Ovary (tissue), 10 donors: ENCODE results near the gene ZNF334. TPM values are rescaled to one million over a fixed set of nuclear protein-coding genes. Genes with fewer than 3 reads are reported as not detected.

Experiments used
- DNase-seq, 5 donors: peaks; one replicate each; pipeline ENCODE4 v3.0.0-alpha.2; 2019 to 2020
- H3K27ac ChIP-seq, 2 donors: fragments of 200-600 bp; one replicate each; pipeline versions ENCODE4 v1.5.1 to v1.8.0; 2019 to 2022
- H3K27me3 ChIP-seq: fragments of 200-600 bp; one replicate; pipeline ENCODE4 v1.8.0; 2022
- H3K36me3 ChIP-seq: fragments of 200-600 bp; sonication (generic); one replicate; pipeline ENCODE4 v1.5.1; 2019
- H3K4me1 ChIP-seq: one replicate; pipeline ENCODE4 v1.8.1; 2013; ENCODE audit warnings: mild to moderate bottlenecking, moderate library complexity; ENCODE audit not compliant: insufficient read depth
- H3K4me3 ChIP-seq: fragments of 200-600 bp; sonication (generic); one replicate; pipeline ENCODE4 v1.5.1; 2017
- H3K9me3 ChIP-seq, 2 donors: fragments of 200-600 bp in 1 of 2; sonication (generic) in 1 of 2; one replicate each; pipeline versions ENCODE4 v1.5.1 to v1.8.1; 2013 to 2019; ENCODE audit warnings: mild to moderate bottlenecking in 1 of 2, moderate library complexity in 1 of 2
- CTCF ChIP-seq, 3 donors: fragments of 450-650 bp in 2 of 3; fragments of 200-600 bp in 1 of 3; IDR thresholded peaks; one replicate each; pipeline versions ENCODE4 v1.5.1 to v1.8.0; 2016 to 2022; ENCODE audit warnings: antibody characterized with exemption in 3 of 3, mild to moderate bottlenecking in 1 of 3
- EP300 ChIP-seq: sonication (generic); formaldehyde crosslinking; IDR thresholded peaks from one replicate; pipeline ENCODE4 v1.6.1; 2017; ENCODE audit warnings: antibody characterized with exemption
- POLR2A ChIP-seq: fragments of 450-650 bp; IDR thresholded peaks from one replicate; pipeline ENCODE4 v1.6.1; 2017; ENCODE audit warnings: antibody characterized with exemption, mild to moderate bottlenecking, moderate library complexity
- WGBS, 3 donors: extraction: QIAGEN DNeasy Blood & Tissue Kit in 1 of 3; methylation state at CpG; one replicate each; pipeline versions ENCODE4 v1.1.5 to v1.1.7; 2013 to 2017; 5-methylcytosine and 5-hydroxymethylcytosine counted together
- intact Hi-C, 4 donors: fragments of 100-400 bp; cut with DNase I; formaldehyde crosslinking; loops; one replicate each; pipeline versions ENCODE4 v1.11.0 to v1.15.1; 2022 to 2023
- long read RNA-seq, 3 donors: library from polyadenylated mRNA in 2 of 3; unstranded in 2 of 3; transcript quantifications; one replicate each; pipeline ENCODE4 v2.0.0 and lab custom pipeline, GENCODE V29; 2021 to 2026
- polyA plus RNA-seq, 2 donors: library from polyadenylated mRNA; stranded (reverse); fragments of 200-250 nt in 1 of 2; fragments of 350-450 nt in 1 of 2; fragmentation: Illumina TruSeq in 1 of 2; extraction: RNeasy Lipid Tissue Mini Kit (QIAGEN cat#74804) in 1 of 2; gene quantifications; one replicate each; pipeline ENCODE4 v1.2.3, GENCODE V29; 2013 to 2014
- total RNA-seq, 7 donors: library from RNA; depleted of rRNA in 2 of 7; stranded (reverse); fragments of >200 nt in 2 of 7; fragmentation: NEBNext Ultra II Directional in 3 of 7; extraction: Animal tissue kit (Norgen Biotek cat#: 25700) in 3 of 7; gene quantifications; one replicate each; pipeline versions ENCODE4 v1.1.0 to v1.2.4, GENCODE V29; 2016 to 2023
- donor health status: DM: no; HTN: no; CAD: no; lungs with moderate emphysema.
- donor health status: DM: no; HTN: no; CAD: no.
- donor health status: Bipolar disorder and iron deficiency.
- donor health status: DM: yes; HTN: yes; CAD: no.
- donor health status: DM: no; HTN: no; CAD: no.
- donor health status: DM: yes; HTN: yes; CAD: no.

ZNF334 gene
- 10 to 100 TPM in 6 of 7 donors, 1 to 10 TPM in 1; 9.9 to 16.1 (median 11.3) TPM for total RNA-seq
- 10 to 100 TPM in 1 of 2 donors, 1 to 10 TPM in 1; 5.5 to 10.7 TPM for polyA plus RNA-seq
- long read RNA-seq, donor 1, partial matches to known transcripts, result 1 of 12 reads
- long read RNA-seq, donor 1, other reads (novel, unspliced or antisense), result 9 of 12 reads
- long read RNA-seq, donor 2, partial matches to known transcripts, result 0 of 3 reads
- long read RNA-seq, donor 2, other reads (novel, unspliced or antisense), result 0 of 3 reads
- long read RNA-seq, donor 3, partial matches to known transcripts, result 1 of 6 reads
- long read RNA-seq, donor 3, other reads (novel, unspliced or antisense), result 5 of 6 reads

DNA sequence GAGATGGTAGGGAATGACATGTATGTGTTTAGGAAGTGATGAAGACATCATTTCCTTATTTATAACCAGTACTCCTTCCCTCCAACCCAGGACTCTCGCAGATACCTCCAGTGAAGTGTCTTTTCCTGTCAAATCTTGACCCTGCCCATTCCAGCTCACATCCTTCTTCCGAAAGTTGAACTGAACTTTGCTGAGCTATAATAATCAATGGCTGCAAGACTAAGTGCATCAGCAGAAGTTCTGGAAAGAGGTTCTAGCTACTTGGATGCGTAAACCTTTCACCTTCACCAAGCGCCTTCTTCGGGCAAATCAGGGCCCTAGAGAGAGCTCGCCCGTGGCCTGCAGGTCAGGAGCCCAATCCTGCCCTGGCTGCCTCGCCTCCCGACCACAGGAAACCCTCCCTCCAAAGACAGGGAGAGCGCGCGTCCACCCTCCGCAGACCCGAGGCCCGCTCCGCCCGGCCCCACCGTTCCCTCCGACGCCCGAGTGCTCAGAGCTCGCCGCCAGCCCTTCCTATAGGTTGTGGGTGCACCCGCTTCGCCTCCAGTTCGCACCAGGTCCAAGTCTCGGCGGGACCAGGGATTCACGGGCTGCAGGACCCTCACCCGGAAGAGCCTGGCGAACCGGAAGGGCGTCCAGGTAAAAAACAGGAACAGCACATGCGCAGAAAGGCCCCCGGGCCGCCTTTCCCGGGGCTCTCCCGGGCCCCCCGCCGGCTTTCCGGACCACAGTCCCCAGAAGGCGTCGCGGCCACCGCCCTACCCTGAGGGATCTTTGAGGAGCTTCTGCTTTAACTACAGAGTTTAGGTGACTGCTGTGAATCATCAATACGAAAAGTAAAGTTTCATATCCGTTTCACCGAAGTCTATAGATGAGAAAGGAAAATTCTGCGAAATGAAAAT is at the start of gene ZNF334:
ZNF334 (minus strand) TSS at position 617 of the 902 bp plus-strand sequence. CDS start 1,457 bp downstream, outside the sequence.
- Histone ChIP-seq H3K4me3 (peak within 1 kb of the TSS; percentile 65), H3K27me3 (no peaks in the 10 kb centered on the region), H3K4me1 (no peaks in the 10 kb centered on the region), H3K27ac (peak within 1 kb of the TSS in 1 of 2 donors; percentile 23), H3K36me3 (no peaks in the 10 kb centered on the region), H3K9me3 (no peaks in the 10 kb centered on the region)
- TF ChIP-seq POLR2A (no peak), CTCF (IDR thresholded peaks at IDR 0.05) (no peak), EP300 (no peak)
- WGBS, 3 donors, result 2% methylated on average over 47 to 49 of the region's 49 CpGs
- DNase-seq, result peak; percentile 60 to 87 (median 77)
- intact Hi-C loops, result no loop called here

- no peaks in the 10 kb centered on the region for H3K9me3 ChIP-seq
- H3K4me1 ChIP-seq, result peaks cover 5% of the 10 kb centered on the region
- H3K27me3 ChIP-seq, result no peaks in the 10 kb centered on the region
- no peak overlapping the region for H3K4me3 ChIP-seq
- peak; percentile 59 to 83 (median 75) for DNase-seq
- intact Hi-C loops, result loop anchor here in 1 of 4 donors (5.0 kb wide), 1 partner anchor 120 kb away; no protein-coding TSS in a partner anchor
- TF ChIP-seq POLR2A, result no peak
- peak; percentile 71 to 96 (median 79) for TF ChIP-seq CTCF (IDR thresholded peaks at IDR 0.05)
- H3K27ac ChIP-seq, result peak overlapping the region in 1 of 2 donors; percentile 63
- 4 to 6% (median 5%) methylated on average over 19 of the region's 19 CpGs for WGBS, 3 donors
- H3K36me3 ChIP-seq, result no peaks in the 10 kb centered on the region
Measured at GRCh38 chr20:46562373-46563169, 49.2 kb upstream of the ZNF334 start.

GRCh38 chr20:46562009-46562372 is 48.6 kb upstream of the ZNF334 start:
- DNase-seq, result no peak
- Histone ChIP-seq H3K4me3 (no peak overlapping the region), H3K27me3 (no peaks in the 10 kb centered on the region), H3K36me3 (no peaks in the 10 kb centered on the region), H3K9me3 (no peaks in the 10 kb centered on the region), H3K4me1 (peaks cover 5% of the 10 kb centered on the region), H3K27ac (peak overlapping the region in 1 of 2 donors; percentile 63)
- TF ChIP-seq EP300 (no peak), CTCF (IDR thresholded peaks at IDR 0.05) (no peak), POLR2A (no peak)
- intact Hi-C loops, result loop anchor here in 1 of 4 donors (5.0 kb wide), 1 partner anchor 120 kb away; no protein-coding TSS in a partner anchor
- 27 to 38% (median 34%) methylated on average over 5 of the region's 5 CpGs for WGBS, 3 donors
